HepG2 (cell line): ENCODE data around the gene PATZ1. TPM values are rescaled to one million over a fixed set of nuclear protein-coding genes. Genes with fewer than 3 reads are reported as not detected.
A peak's percentile ranks its signal among the peaks of the same experiment; 100 is the strongest.

Source experiments
- FOSL1 ChIP-seq: sonication (generic); formaldehyde crosslinking; IDR thresholded peaks from 2 replicates; pipeline ENCODE4 v1.9.0; 2021; ENCODE audit warnings: missing genetic modification reagents, borderline replicate concordance
- GABPA ChIP-seq, 2 experiments: IDR thresholded peaks; 2 replicates each; pipeline ENCODE4 v1.6.1; 2011 to 2016; ENCODE audit warnings: low read depth in 2 of 2, low read length in 1 of 2, missing biosample characterization in 1 of 2, missing genetic modification characterization in 1 of 2
- HMG20A ChIP-seq: IDR thresholded peaks from 2 replicates; pipeline ENCODE4 v1.6.1; 2016; ENCODE audit warnings: borderline replicate concordance
- HNF4G ChIP-seq, 2 experiments: sonication (generic) in 1 of 2; formaldehyde crosslinking in 1 of 2; IDR thresholded peaks; 2 replicates each; pipeline versions ENCODE4 v1.4.0 to v1.6.1; 2011 to 2020; ENCODE audit warnings: borderline replicate concordance in 2 of 2, low read depth in 2 of 2, mild to moderate bottlenecking in 2 of 2, low read length in 1 of 2, missing genetic modification reagents in 1 of 2, moderate library complexity in 1 of 2
- KAT2B ChIP-seq: fragments of 150-350 bp; IDR thresholded peaks from 2 replicates; pipeline ENCODE4 v1.6.1; 2014; ENCODE audit warnings: low read depth, low read length, borderline replicate concordance
- NFIC ChIP-seq: IDR thresholded peaks from 2 replicates; pipeline ENCODE4 v1.6.1; 2012; ENCODE audit warnings: mild to moderate bottlenecking, low read length, inconsistent platforms
- NKX3-1 ChIP-seq: sonication (generic); formaldehyde crosslinking; IDR thresholded peaks from 2 replicates; pipeline ENCODE4 v1.5.0; 2020; ENCODE audit warnings: missing genetic modification reagents
- POLR2G ChIP-seq: fragments of 200-400 bp; formaldehyde crosslinking; IDR thresholded peaks from 2 replicates; pipeline ENCODE4 v1.6.1; 2018; ENCODE audit warnings: mild to moderate bottlenecking, low read depth, low read length, moderate library complexity
- SOX5 ChIP-seq: IDR thresholded peaks from 2 replicates; pipeline ENCODE4 v1.6.1; 2016; ENCODE audit warnings: borderline replicate concordance
- STAT5B ChIP-seq: sonication (generic); formaldehyde crosslinking; IDR thresholded peaks from 2 replicates; pipeline ENCODE4 v1.4.0; 2020; ENCODE audit warnings: missing genetic modification reagents
- U2AF1 ChIP-seq: fragments of 200-400 bp; formaldehyde crosslinking; optimal IDR thresholded peaks from 2 replicates; pipeline ENCODE3; 2017; ENCODE audit warnings: mild to moderate bottlenecking, low read depth, low read length
- ZBTB1 ChIP-seq: sonication (generic); formaldehyde crosslinking; IDR thresholded peaks from 2 replicates; pipeline ENCODE4 v1.4.0; 2020; ENCODE audit warnings: missing genetic modification reagents, borderline replicate concordance
- ZNF3 ChIP-seq: IDR thresholded peaks from 2 replicates; pipeline ENCODE4 v1.7.0; 2017; ENCODE audit warnings: inconsistent platforms
- ZNF446 ChIP-seq: sonication (generic); formaldehyde crosslinking; IDR thresholded peaks from 2 replicates; pipeline ENCODE4 v1.5.0; 2020; ENCODE audit warnings: mild to moderate bottlenecking, missing genetic modification reagents
- ZNF558 ChIP-seq: sonication (generic); formaldehyde crosslinking; IDR thresholded peaks from 2 replicates; pipeline ENCODE4 v1.9.0; 2022; ENCODE audit warnings: mild to moderate bottlenecking, missing genetic modification reagents, borderline replicate concordance
- ZNF567 ChIP-seq: sonication (generic); formaldehyde crosslinking; IDR thresholded peaks from 2 replicates; pipeline ENCODE4 v1.8.1; 2023; ENCODE audit warnings: mild to moderate bottlenecking, missing genetic modification reagents, borderline replicate concordance
- ZNF619 ChIP-seq: sonication (generic); formaldehyde crosslinking; IDR thresholded peaks from 2 replicates; pipeline ENCODE4 v1.4.0; 2020; ENCODE audit warnings: mild to moderate bottlenecking, missing genetic modification reagents
- ZNF660 ChIP-seq: sonication (generic); formaldehyde crosslinking; IDR thresholded peaks from 2 replicates; pipeline ENCODE4 v1.5.1; 2020; ENCODE audit warnings: mild to moderate bottlenecking, low read depth, missing genetic modification reagents, borderline replicate concordance
- polyA plus RNA-seq, 8 experiments: library from polyadenylated mRNA; depleted of rRNA in 3 of 8; stranded (reverse) in 7 of 8; unstranded in 1 of 8; fragments of >200 nt; fragmentation: Illumina TruSeq in 4 of 8; extraction: Trizol in 4 of 8; gene quantifications; 2 replicates each; pipeline versions ENCODE4 v1.2.1 to v1.2.3, GENCODE V29; 2011 to 2016; ENCODE audit warnings: low read depth in 4 of 8, missing spikeins in 1 of 8, mixed read lengths in 1 of 8; ENCODE audit not compliant: insufficient read depth in 1 of 8
- total RNA-seq, 5 experiments: library from RNA; depleted of rRNA; stranded (reverse); fragments of >200 nt; fragmentation: Illumina TruSeq; extraction: Trizol; gene quantifications; 2 replicates each; pipeline ENCODE4 v1.2.3, GENCODE V29; 2016; ENCODE audit warnings: low read depth in 1 of 5
- TF ChIP-seq, protein P1 (sequence below): fragments of 450-650 bp; IDR thresholded peaks from 2 replicates; pipeline ENCODE4 v1.6.1; 2017; ENCODE audit warnings: mild to moderate bottlenecking
- TF ChIP-seq, protein P2 (sequence below): IDR thresholded peaks from 2 replicates; pipeline ENCODE4 v1.6.1; 2016; ENCODE audit warnings: low read depth, borderline replicate concordance
- TF ChIP-seq, protein P3 (sequence below): sonication (generic); formaldehyde crosslinking; IDR thresholded peaks from 2 replicates; pipeline ENCODE4 v1.5.0; 2020; ENCODE audit warnings: missing genetic modification reagents
- TF ChIP-seq, protein P4 (sequence below): sonication (generic); formaldehyde crosslinking; IDR thresholded peaks from 2 replicates; pipeline ENCODE4 v1.4.0; 2020; ENCODE audit warnings: mild to moderate bottlenecking, missing genetic modification reagents
- TF ChIP-seq, protein P5 (sequence below): sonication (generic); formaldehyde crosslinking; IDR thresholded peaks from 2 replicates; pipeline ENCODE4 v1.5.0; 2020; ENCODE audit warnings: missing genetic modification reagents

The PATZ1 gene
- total and polyA plus RNA-seq, 2 of the 13 experiments (the other 11 are each of a cell fraction or from before 2014, with no cell fraction given) = 24.9 to 30.5 TPM

DNA sequence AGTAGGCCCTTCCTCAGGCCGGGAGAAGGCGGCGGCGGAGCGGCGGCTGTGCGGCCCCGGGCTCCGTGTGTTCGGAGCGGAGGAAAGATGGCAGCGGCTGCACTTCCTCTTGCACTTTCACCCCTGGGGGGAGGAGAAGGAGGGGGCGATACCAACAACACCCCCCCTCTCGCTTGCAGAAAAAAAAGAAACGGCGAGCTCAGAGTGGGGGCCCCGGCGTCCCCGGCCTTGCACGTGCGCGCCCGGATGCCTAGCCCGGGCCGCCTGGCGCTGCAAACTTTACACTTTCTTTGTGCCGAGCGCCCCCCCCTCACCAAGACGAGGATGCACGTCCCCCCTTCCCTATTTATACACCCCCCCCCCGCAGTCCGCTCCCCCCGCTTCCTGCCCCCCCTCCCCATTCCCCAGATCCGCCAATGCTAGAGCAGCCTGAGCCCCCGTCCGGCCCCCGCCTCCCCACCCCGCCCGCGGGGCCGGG lies at the start of gene PATZ1 (continued):
- TF ChIP-seq, protein P1, sequence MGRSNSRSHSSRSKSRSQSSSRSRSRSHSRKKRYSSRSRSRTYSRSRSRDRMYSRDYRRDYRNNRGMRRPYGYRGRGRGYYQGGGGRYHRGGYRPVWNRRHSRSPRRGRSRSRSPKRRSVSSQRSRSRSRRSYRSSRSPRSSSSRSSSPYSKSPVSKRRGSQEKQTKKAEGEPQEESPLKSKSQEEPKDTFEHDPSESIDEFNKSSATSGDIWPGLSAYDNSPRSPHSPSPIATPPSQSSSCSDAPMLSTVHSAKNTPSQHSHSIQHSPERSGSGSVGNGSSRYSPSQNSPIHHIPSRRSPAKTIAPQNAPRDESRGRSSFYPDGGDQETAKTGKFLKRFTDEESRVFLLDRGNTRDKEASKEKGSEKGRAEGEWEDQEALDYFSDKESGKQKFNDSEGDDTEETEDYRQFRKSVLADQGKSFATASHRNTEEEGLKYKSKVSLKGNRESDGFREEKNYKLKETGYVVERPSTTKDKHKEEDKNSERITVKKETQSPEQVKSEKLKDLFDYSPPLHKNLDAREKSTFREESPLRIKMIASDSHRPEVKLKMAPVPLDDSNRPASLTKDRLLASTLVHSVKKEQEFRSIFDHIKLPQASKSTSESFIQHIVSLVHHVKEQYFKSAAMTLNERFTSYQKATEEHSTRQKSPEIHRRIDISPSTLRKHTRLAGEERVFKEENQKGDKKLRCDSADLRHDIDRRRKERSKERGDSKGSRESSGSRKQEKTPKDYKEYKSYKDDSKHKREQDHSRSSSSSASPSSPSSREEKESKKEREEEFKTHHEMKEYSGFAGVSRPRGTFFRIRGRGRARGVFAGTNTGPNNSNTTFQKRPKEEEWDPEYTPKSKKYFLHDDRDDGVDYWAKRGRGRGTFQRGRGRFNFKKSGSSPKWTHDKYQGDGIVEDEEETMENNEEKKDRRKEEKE = no peak
- TF ChIP-seq ZNF446 (CRISPR knock-in tag) (peak; percentile 4; the same call in 1 of the 2 replicates), NFIC (no peak), NKX3-1 (0 out of 2 replicates have a peak, but pooled peaks have one; percentile 5), U2AF1 (peak; percentile 8), ZNF619 (CRISPR knock-in tag) (no peak), FOSL1 (CRISPR knock-in tag) (no peak), STAT5B (CRISPR knock-in tag) (no peak), HMG20A (no peak), KAT2B (no peak), POLR2G (peak; percentile 54; the same call in 1 of the 2 replicates), GABPA (IDR thresholded peaks at IDR 0.05; ENCODE audit: low read depth, low read length) (peak; percentile 58), GABPA (CRISPR knock-in tag; IDR thresholded peaks at IDR 0.05; ENCODE audit: low read depth) (peak; percentile 82), ZNF567 (CRISPR knock-in tag) (no peak), ZNF3 (no peak), ZNF558 (CRISPR knock-in tag) (0 out of 2 replicates have a peak, but pooled peaks have one; percentile 2), HNF4G (IDR thresholded peaks at IDR 0.05; ENCODE audit: borderline replicate concordance, low read depth, low read length) (peak; percentile 75), HNF4G (CRISPR knock-in tag; IDR thresholded peaks at IDR 0.05; ENCODE audit: borderline replicate concordance, low read depth) (no peak), SOX5 (CRISPR knock-in tag) (0 out of 2 replicates have a peak, but pooled peaks have one; percentile 6), ZNF660 (CRISPR knock-in tag) (no peak), ZBTB1 (no peak)
- TF ChIP-seq, protein P2, sequence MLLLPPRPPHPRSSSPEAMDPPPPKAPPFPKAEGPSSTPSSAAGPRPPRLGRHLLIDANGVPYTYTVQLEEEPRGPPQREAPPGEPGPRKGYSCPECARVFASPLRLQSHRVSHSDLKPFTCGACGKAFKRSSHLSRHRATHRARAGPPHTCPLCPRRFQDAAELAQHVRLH (CRISPR knock-in tag) = no peak
- TF ChIP-seq, protein P3, sequence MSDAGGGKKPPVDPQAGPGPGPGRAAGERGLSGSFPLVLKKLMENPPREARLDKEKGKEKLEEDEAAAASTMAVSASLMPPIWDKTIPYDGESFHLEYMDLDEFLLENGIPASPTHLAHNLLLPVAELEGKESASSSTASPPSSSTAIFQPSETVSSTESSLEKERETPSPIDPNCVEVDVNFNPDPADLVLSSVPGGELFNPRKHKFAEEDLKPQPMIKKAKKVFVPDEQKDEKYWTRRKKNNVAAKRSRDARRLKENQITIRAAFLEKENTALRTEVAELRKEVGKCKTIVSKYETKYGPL (CRISPR knock-in tag) = no peak
- TF ChIP-seq, protein P4, sequence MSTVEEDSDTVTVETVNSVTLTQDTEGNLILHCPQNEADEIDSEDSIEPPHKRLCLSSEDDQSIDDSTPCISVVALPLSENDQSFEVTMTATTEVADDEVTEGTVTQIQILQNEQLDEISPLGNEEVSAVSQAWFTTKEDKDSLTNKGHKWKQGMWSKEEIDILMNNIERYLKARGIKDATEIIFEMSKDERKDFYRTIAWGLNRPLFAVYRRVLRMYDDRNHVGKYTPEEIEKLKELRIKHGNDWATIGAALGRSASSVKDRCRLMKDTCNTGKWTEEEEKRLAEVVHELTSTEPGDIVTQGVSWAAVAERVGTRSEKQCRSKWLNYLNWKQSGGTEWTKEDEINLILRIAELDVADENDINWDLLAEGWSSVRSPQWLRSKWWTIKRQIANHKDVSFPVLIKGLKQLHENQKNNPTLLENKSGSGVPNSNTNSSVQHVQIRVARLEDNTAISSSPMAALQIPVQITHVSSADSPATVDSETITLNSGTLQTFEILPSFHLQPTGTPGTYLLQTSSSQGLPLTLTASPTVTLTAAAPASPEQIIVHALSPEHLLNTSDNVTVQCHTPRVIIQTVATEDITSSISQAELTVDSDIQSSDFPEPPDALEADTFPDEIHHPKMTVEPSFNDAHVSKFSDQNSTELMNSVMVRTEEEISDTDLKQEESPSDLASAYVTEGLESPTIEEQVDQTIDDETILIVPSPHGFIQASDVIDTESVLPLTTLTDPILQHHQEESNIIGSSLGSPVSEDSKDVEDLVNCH (CRISPR knock-in tag) = no peak
- TF ChIP-seq, protein P5, sequence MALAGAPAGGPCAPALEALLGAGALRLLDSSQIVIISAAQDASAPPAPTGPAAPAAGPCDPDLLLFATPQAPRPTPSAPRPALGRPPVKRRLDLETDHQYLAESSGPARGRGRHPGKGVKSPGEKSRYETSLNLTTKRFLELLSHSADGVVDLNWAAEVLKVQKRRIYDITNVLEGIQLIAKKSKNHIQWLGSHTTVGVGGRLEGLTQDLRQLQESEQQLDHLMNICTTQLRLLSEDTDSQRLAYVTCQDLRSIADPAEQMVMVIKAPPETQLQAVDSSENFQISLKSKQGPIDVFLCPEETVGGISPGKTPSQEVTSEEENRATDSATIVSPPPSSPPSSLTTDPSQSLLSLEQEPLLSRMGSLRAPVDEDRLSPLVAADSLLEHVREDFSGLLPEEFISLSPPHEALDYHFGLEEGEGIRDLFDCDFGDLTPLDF = 0 out of 2 replicates have a peak, but pooled peaks have one; percentile 4
